OCI-LY7 (cell line): ENCODE data around the gene H1-8.

Source experiments
- CTCF ChIP-seq: fragments of 200-600 bp; sonication (generic); conservative IDR thresholded peaks from 2 replicates; pipeline ENCODE4 v1.5.1; 2014; ENCODE audit warnings: mild to moderate bottlenecking, antibody characterized with exemption, low read length, moderate library complexity, mixed read lengths
- EZH2phosphoT487 ChIP-seq: fragments of 200-600 bp; sonication (generic); IDR thresholded peaks from 2 replicates; pipeline ENCODE4 v1.6.1; 2018; ENCODE audit warnings: low read depth, borderline replicate concordance, mild to moderate bottlenecking, mixed run types, antibody characterized with exemption, low read length, moderate library complexity, mixed read lengths

GRCh38 chr3:129535075-129535474, 7.9 kb upstream of the H1-8 start:
- TF ChIP-seq CTCF (no peak), EZH2phosphoT487 (no peak)
